ENCODE results near the gene SORBS2.

SORBS2 gene

DNA sequence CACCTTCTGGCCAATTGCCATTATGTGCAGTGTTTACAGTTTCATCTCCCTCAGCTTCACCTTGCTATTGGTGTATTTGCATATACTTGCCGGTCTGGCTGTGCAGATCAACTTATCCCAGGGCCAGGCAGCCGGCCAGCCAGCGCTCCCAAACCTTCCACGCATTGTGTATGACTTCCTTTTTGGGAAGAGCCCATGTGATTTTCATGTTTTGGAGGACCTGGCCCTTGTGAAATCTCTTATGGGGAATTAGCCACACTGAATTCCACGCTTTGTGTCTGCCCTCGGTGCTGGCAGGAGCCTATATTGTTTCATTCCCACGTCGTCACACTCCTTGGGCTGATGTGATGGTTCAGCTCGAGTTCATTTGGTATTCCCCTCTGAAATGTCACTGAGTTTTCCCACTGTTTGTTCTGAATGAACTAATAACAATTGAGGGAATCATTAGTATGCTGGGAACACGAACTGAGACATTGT is 270.7 kb downstream of the SORBS2 start:
- DNase-seq = no peak

DNA sequence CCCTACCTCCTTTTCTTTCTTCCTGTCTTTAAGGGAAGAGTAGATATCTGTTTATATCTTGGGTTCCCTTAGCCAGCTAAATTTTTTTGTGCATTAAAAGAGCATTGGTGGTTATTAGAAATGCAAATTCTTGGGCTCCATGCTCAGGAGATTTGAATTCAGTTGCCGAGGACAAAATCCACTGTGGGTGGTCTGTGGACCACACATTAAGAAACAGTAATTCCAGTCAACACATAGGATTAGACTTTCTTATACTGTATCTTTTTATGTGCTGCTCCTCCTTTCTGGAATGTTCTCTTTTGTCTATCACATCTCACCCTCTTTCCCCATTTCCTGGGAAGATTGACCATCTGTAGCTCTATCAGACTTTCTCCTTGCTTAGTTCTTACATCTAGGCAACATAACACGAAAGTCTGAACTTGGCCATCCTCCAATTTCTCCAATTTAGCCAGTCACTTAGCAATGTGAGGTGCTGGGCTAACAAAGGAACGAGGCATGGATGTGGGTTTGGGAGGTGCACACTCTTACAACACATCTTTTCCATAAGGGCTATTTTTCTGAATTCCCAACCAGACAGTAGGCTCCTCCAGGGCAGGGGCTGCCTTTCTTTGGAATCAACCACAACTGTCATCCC is 271.4 kb downstream of the SORBS2 start:
- no peak for DNase-seq

DNA sequence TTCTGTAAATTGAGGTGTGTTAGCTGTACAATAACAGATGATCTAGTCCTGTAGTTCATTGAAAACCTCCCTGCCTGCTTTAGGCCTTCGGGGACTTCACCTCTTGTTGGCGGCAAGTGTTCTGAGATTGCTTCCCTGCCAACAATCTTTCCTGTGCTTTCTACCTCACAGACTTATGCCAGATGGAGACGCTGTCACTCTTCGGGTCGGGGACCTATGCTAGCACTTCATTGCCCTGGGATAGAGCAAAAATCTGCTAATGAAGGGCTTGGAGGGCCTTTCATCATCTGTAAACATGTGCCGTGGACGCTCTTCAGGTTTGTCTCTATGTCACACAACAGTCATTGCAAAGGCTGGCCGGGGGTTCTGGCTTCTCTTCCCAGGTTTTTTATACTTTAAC is 272.0 kb downstream of the SORBS2 start:
- no peak for DNase-seq

DNA sequence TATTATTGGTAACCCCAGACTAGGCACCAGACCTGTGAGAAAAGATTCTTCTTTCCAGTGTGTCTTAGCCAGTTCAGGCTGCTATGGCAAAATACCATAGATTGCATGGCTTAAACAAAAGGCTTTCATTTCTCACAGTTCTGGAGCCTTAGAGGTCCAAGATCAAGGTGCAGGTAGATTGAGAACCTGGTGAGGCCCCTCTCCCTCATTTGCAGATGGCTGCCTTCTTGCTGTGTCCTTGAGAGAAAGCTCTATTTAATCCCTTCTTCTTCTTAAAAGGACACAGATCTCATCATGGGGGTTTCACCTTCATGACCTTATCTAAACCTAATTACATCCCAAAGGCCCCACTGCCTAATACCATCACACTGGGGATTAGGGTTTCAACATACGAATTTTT is 273.2 kb downstream of the SORBS2 start:
- DNase-seq = no peak

DNA sequence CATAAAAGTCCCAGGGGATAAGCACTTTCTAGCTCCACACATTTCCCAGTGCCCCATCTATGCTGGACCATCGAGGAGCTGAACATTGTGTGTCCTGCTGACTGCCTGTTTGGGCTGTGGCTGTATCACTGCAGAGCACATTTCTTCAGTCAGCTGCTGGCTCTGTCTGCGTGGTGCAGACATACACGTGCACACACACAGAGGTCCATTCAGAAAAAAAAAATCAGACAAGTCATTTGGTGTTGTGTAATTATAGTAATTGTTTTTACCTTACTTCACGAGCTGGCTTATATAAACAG is 275.6 kb downstream of the SORBS2 start:
- DNase-seq = no peak

DNA sequence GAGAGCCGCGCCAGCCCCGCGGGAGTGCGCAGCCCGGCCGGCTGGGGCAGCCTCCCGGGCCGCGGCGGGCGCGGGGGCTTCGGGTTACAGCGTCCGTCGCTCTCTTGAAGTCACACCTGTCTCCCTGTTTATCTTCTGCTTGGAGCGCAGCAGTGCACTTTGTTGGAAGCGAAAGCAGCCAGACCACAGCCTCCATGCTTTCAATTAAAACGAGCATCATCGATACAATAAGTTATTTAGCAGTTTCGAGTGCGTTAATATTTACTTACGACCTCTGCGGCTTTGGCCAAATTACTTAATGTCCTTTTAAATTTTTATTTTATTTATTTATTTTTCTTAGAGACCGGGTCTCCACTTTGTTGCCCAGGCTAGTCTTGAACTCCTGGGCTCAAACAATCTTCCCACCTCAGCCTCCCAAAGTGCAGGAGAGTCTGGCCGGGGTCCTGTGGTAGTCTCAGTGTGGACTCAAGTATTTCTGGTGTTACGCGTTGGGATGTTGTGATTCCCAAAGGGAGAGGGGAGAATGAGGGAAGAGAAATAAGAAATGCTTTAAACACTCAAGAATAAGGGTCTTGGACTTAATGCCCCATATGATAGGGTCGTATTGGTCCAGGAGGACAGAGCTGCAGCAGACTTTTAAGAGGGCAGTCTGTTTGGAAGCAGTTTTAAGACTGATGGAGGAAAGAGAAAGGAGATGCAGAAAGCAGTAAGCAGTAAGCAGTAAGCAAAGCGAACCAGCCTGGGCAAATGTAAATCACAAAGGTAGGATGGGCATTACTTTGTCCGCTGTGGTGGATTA is 276.2 kb downstream of the SORBS2 start:
- no peak for DNase-seq
